HEK293 (cell line): ENCODE results near the gene RETNLB.

Experiments
- CTCF ChIP-seq: fragments of 450-650 bp; formaldehyde crosslinking; IDR thresholded peaks from 2 replicates; pipeline ENCODE4 v1.5.1; 2016; ENCODE audit warnings: missing biosample characterization, missing genetic modification characterization
- KLF1 ChIP-seq: fragments of 450-650 bp; formaldehyde crosslinking; IDR thresholded peaks from 2 replicates; pipeline ENCODE4 v1.5.1; 2016; ENCODE audit warnings: missing biosample characterization, missing genetic modification characterization
- PBX3 ChIP-seq: sonication (generic); formaldehyde crosslinking; IDR thresholded peaks from 2 replicates; pipeline ENCODE4 v1.8.1; 2022; ENCODE audit warnings: mild to moderate bottlenecking, moderate library complexity, missing genetic modification reagents
- ZBTB49 ChIP-seq: fragments of 450-650 bp; formaldehyde crosslinking; IDR thresholded peaks from 2 replicates; pipeline ENCODE4 v1.5.1; 2016; ENCODE audit warnings: missing biosample characterization, missing genetic modification characterization, low read depth
- ZNF302 ChIP-seq: fragments of 450-650 bp; formaldehyde crosslinking; IDR thresholded peaks from 2 replicates; pipeline ENCODE4 v1.5.1; 2016; ENCODE audit warnings: missing biosample characterization, missing genetic modification characterization, low read depth
- ZNF488 ChIP-seq: fragments of 450-650 bp; formaldehyde crosslinking; IDR thresholded peaks from 2 replicates; pipeline ENCODE4 v1.5.1; 2016; ENCODE audit warnings: missing biosample characterization, missing genetic modification characterization
- ZNF518A ChIP-seq: fragments of 450-650 bp; formaldehyde crosslinking; conservative IDR thresholded peaks from 2 replicates; pipeline ENCODE4 v1.5.1; 2016; ENCODE audit warnings: low read depth, missing biosample characterization, missing genetic modification characterization
- ZNF548 ChIP-seq: fragments of 450-650 bp; formaldehyde crosslinking; IDR thresholded peaks from 2 replicates; pipeline ENCODE4 v1.5.1; 2016; ENCODE audit warnings: missing biosample characterization, missing genetic modification characterization
- ZNF830 ChIP-seq: fragments of 450-650 bp; IDR thresholded peaks from 2 replicates; pipeline ENCODE4 v1.5.0; 2018; ENCODE audit warnings: missing biosample characterization, missing genetic modification characterization, low read depth, mild to moderate bottlenecking, moderate library complexity

GRCh38 chr3:108719178-108719806, 37.9 kb downstream of the RETNLB start:
- TF ChIP-seq ZNF302 (tag by site-specific recombination) (no peak), CTCF (tag by site-specific recombination) (no peak), ZNF518A (tag by site-specific recombination) (no peak), ZNF488 (tag by site-specific recombination) (no peak), ZNF548 (tag by site-specific recombination) (no peak), ZBTB49 (no peak), ZNF830 (tag by site-specific recombination) (no peak), PBX3 (no peak), KLF1 (tag by site-specific recombination) (no peak)
